Measurements from ENCODE around the gene KANK2. TPM values are rescaled to one million over a fixed set of nuclear protein-coding genes. Genes with fewer than 3 reads are reported as not detected.
A peak's percentile ranks its signal among the peaks of the same experiment; 100 is the strongest.

Gene KANK2
- total and polyA plus RNA-seq, 10 of the 15 experiments (the other 5 are each of a cell fraction or from before 2014, with no cell fraction given), result 4.9 to 33.0 (median 21.0) TPM

DNA sequence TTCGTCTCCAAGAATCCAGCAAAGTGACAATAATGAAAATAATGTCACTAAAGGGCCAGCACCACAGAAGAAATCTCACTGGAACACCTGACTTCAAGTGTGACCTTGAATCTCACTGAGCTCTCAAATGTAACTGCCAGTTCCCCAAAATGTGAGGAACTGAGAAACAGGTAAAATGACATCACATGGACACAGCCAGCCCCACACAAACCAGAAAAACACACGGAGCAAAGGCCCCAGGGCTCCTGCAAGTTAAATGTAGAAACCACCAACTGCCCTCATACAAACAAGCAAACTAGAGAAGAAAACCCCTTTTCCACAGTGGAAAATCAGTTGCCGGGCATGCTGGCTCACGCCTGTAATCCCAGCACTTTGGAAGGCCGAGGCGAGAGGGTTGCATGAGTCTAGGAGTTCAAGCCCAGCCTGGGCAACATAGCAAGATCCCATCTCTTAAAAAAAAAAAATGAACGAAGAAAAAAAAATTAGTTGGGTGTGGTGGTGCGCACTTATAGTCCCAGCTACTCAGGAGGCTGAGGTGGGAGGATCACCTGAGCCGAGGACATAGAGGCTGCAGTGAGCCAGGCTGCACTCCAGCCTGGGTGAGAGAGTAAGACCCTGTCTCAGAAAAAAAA is 8.7 kb upstream of the KANK2 start (continued):
- TF ChIP-seq MEF2B (IDR thresholded peaks at IDR 0.05; ENCODE audit: partially characterized antibody, poor library complexity, severe bottlenecking) (peak; percentile 65), CREM (IDR thresholded peaks at IDR 0.05; ENCODE audit: low read depth) (peak; percentile 77), MYC (IDR thresholded peaks at IDR 0.05; ENCODE audit: insufficient read depth, insufficient read length, insufficient replicate concordance, low read length, severe bottlenecking) (no peak), PAX5 (IDR thresholded peaks at IDR 0.05; ENCODE audit: borderline replicate concordance, low read depth, low read length) (0 out of 2 replicates have a peak, but pooled peaks have one; percentile 13), CREB1 (IDR thresholded peaks at IDR 0.05; ENCODE audit: low read depth) (peak; percentile 70), IRF4 (IDR thresholded peaks at IDR 0.05; ENCODE audit: low read depth, low read length) (peak; percentile 91), KAT2A (conservative IDR thresholded peaks at IDR 0.05; ENCODE audit: control insufficient read depth, low read depth, low read length) (no peak), ASH2L (IDR thresholded peaks at IDR 0.05; ENCODE audit: borderline replicate concordance, low read depth) (no peak), BMI1 (IDR thresholded peaks at IDR 0.05; ENCODE audit: borderline replicate concordance) (peak; percentile 43; the same call in 1 of the 2 replicates), CBX5 (IDR thresholded peaks at IDR 0.05; ENCODE audit: low read depth) (0 out of 2 replicates have a peak, but pooled peaks have one; percentile 20), POLR2A (IDR thresholded peaks at IDR 0.05; ENCODE audit: low read depth, low read length) (no peak), NR2F1 (conservative IDR thresholded peaks at IDR 0.05) (peak; percentile 82), DPF2 (IDR thresholded peaks at IDR 0.05) (peak; percentile 98), ESRRA (IDR thresholded peaks at IDR 0.05; ENCODE audit: low read length) (peak; percentile 95), EGR1 (IDR thresholded peaks at IDR 0.05; ENCODE audit: borderline replicate concordance in 1 of 2, low read depth in 2 of 2, low read length in 2 of 2) (no peak), KLF5 (IDR thresholded peaks at IDR 0.05; ENCODE audit: partially characterized antibody) (no peak), E2F8 (IDR thresholded peaks at IDR 0.05; ENCODE audit: low read depth, partially characterized antibody) (no peak), POU2F2 (IDR thresholded peaks at IDR 0.05; ENCODE audit: borderline replicate concordance, low read depth, low read length) (0 out of 3 replicates have a peak, but pooled peaks have one; percentile 23)
- TF ChIP-seq, protein P1, sequence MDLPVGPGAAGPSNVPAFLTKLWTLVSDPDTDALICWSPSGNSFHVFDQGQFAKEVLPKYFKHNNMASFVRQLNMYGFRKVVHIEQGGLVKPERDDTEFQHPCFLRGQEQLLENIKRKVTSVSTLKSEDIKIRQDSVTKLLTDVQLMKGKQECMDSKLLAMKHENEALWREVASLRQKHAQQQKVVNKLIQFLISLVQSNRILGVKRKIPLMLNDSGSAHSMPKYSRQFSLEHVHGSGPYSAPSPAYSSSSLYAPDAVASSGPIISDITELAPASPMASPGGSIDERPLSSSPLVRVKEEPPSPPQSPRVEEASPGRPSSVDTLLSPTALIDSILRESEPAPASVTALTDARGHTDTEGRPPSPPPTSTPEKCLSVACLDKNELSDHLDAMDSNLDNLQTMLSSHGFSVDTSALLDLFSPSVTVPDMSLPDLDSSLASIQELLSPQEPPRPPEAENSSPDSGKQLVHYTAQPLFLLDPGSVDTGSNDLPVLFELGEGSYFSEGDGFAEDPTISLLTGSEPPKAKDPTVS (IDR thresholded peaks at IDR 0.05; ENCODE audit: low read depth, low read length), result no peak
- TF ChIP-seq, protein P2, sequence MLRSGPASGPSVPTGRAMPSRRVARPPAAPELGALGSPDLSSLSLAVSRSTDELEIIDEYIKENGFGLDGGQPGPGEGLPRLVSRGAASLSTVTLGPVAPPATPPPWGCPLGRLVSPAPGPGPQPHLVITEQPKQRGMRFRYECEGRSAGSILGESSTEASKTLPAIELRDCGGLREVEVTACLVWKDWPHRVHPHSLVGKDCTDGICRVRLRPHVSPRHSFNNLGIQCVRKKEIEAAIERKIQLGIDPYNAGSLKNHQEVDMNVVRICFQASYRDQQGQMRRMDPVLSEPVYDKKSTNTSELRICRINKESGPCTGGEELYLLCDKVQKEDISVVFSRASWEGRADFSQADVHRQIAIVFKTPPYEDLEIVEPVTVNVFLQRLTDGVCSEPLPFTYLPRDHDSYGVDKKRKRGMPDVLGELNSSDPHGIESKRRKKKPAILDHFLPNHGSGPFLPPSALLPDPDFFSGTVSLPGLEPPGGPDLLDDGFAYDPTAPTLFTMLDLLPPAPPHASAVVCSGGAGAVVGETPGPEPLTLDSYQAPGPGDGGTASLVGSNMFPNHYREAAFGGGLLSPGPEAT (IDR thresholded peaks at IDR 0.05; ENCODE audit: low read depth), result peak; percentile 96
- TF ChIP-seq, protein P3, sequence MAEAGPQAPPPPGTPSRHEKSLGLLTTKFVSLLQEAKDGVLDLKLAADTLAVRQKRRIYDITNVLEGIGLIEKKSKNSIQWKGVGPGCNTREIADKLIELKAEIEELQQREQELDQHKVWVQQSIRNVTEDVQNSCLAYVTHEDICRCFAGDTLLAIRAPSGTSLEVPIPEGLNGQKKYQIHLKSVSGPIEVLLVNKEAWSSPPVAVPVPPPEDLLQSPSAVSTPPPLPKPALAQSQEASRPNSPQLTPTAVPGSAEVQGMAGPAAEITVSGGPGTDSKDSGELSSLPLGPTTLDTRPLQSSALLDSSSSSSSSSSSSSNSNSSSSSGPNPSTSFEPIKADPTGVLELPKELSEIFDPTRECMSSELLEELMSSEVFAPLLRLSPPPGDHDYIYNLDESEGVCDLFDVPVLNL (IDR thresholded peaks at IDR 0.05; ENCODE audit: low read depth, low read length), result no peak

Data from GM12878 (cell line).